ENCODE measurements around the gene PROP1. TPM values are rescaled to one million over a fixed set of nuclear protein-coding genes. Genes with fewer than 3 reads are reported as not detected.

Gene PROP1
- total RNA-seq, 1 donor from 2014 or later, result not detected

DNA sequence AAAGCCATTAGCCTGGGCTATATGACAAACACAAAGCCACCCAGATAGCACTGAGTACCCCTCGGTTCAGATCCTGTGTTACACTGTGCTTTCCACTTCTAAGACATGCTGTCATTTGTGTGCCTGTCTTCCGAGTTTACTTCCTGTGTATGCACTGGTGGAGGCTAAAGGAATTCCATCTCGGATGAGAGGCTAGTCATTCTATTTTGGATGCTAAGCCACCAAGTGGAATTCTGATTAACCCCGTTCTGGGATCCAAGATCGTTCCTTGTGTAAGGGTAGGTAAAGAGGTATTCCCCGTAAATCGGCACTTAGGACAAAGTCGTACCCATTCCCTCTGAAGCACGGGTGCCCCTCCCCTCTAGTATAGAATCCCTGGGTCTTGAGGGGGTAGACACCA is 8.7 kb downstream of the PROP1 start:
- H3K9ac ChIP-seq (ENCODE audit: low read length), result no peak overlapping the region
- Mint-ChIP-seq H3K27me3 (ENCODE audit: low read depth, unreplicated experiment) (peaks cover 27% of the 10 kb centered on the region), H3K27ac (ENCODE audit: unreplicated experiment) (no peak overlapping the region), H3K36me3 (ENCODE audit: low read depth, unreplicated experiment) (no peaks in the 10 kb centered on the region), H3K9me3 (ENCODE audit: unreplicated experiment) (no peaks in the 10 kb centered on the region), H3K4me3 (ENCODE audit: unreplicated experiment) (no peak overlapping the region), H3K4me1 (ENCODE audit: low read depth, unreplicated experiment) (no peaks in the 10 kb centered on the region)
- no peak overlapping the region for H3K27ac ChIP-seq (ENCODE audit: low read depth, low read length)
- no peaks in the 10 kb centered on the region for H3K79me2 ChIP-seq (ENCODE audit: insufficient read depth, low read length)
- no peak overlapping the region for H2AFZ ChIP-seq (ENCODE audit: low read depth, low read length)
- no peaks in the 10 kb centered on the region for H4K20me1 ChIP-seq (ENCODE audit: insufficient read depth, low read length)
- no peaks in the 10 kb centered on the region for H3K4me1 ChIP-seq (ENCODE audit: insufficient read depth, low read length)
- H3K36me3 ChIP-seq (ENCODE audit: insufficient read depth, low read length), result no peaks in the 10 kb centered on the region
- FAIRE-seq (no peak), DNase-seq (ENCODE audit: low read depth) (no peak)
- no peaks in the 10 kb centered on the region for H3K9me3 ChIP-seq (ENCODE audit: insufficient read depth, low read depth, low read length)
- no peak overlapping the region for H3K4me2 ChIP-seq (ENCODE audit: low read length)
- peaks cover 29% of the 10 kb centered on the region for H3K27me3 ChIP-seq (ENCODE audit: insufficient read depth, low read length)
- TF ChIP-seq CTCF (IDR thresholded peaks at IDR 0.05; ENCODE audit: insufficient read depth, low read depth, low read length) (no peak), EZH2 (IDR thresholded peaks at IDR 0.05; ENCODE audit: insufficient read depth, low read length) (no peak)
- no peak overlapping the region for H3K4me3 ChIP-seq (ENCODE audit: insufficient read depth, low read depth, low read length)

- FAIRE-seq (no peak), DNase-seq (ENCODE audit: low read depth) (no peak)
- H3K4me1 Mint-ChIP-seq (ENCODE audit: low read depth, unreplicated experiment), result no peaks in the 10 kb centered on the region
- Histone ChIP-seq H3K4me2 (ENCODE audit: low read length) (peak overlapping the region; percentile 48), H3K9me3 (ENCODE audit: insufficient read depth, low read depth, low read length) (no peaks in the 10 kb centered on the region), H3K79me2 (ENCODE audit: insufficient read depth, low read length) (no peaks in the 10 kb centered on the region), H4K20me1 (ENCODE audit: insufficient read depth, low read length) (no peaks in the 10 kb centered on the region), H3K9ac (ENCODE audit: low read length) (no peak overlapping the region), H3K36me3 (ENCODE audit: insufficient read depth, low read length) (no peaks in the 10 kb centered on the region), H3K27me3 (ENCODE audit: insufficient read depth, low read length) (peaks cover 29% of the 10 kb centered on the region), H3K4me1 (ENCODE audit: insufficient read depth, low read length) (no peaks in the 10 kb centered on the region), H2AFZ (ENCODE audit: low read depth, low read length) (peak overlapping the region; percentile 26), H3K27ac (ENCODE audit: low read depth, low read length) (no peak overlapping the region), H3K4me3 (ENCODE audit: insufficient read depth, low read depth, low read length) (no peak overlapping the region)
- TF ChIP-seq EZH2 (IDR thresholded peaks at IDR 0.05; ENCODE audit: insufficient read depth, low read length) (peak; percentile 25), CTCF (IDR thresholded peaks at IDR 0.05; ENCODE audit: insufficient read depth, low read depth, low read length) (no peak)
- no peak overlapping the region for H3K27ac Mint-ChIP-seq (ENCODE audit: unreplicated experiment)
- peaks cover 38% of the 10 kb centered on the region for H3K27me3 Mint-ChIP-seq (ENCODE audit: low read depth, unreplicated experiment)
- no peak overlapping the region for H3K4me3 Mint-ChIP-seq (ENCODE audit: unreplicated experiment)
- H3K9me3 Mint-ChIP-seq (ENCODE audit: unreplicated experiment), result no peaks in the 10 kb centered on the region
- no peaks in the 10 kb centered on the region for H3K36me3 Mint-ChIP-seq (ENCODE audit: low read depth, unreplicated experiment)
Measured at GRCh38 chr5:177985430-177986040, 10.5 kb downstream of the PROP1 start.

- FAIRE-seq, result no peak
- Histone ChIP-seq H3K79me2 (ENCODE audit: insufficient read depth, low read length) (no peaks in the 10 kb centered on the region), H3K9me3 (ENCODE audit: insufficient read depth, low read depth, low read length) (no peaks in the 10 kb centered on the region), H4K20me1 (ENCODE audit: insufficient read depth, low read length) (no peaks in the 10 kb centered on the region), H3K9ac (ENCODE audit: low read length) (no peak overlapping the region), H3K4me2 (ENCODE audit: low read length) (peak overlapping the region; percentile 48), H3K4me1 (ENCODE audit: insufficient read depth, low read length) (no peaks in the 10 kb centered on the region), H3K36me3 (ENCODE audit: insufficient read depth, low read length) (no peaks in the 10 kb centered on the region), H2AFZ (ENCODE audit: low read depth, low read length) (no peak overlapping the region), H3K27ac (ENCODE audit: low read depth, low read length) (no peak overlapping the region), H3K4me3 (ENCODE audit: insufficient read depth, low read depth, low read length) (no peak overlapping the region), H3K27me3 (ENCODE audit: insufficient read depth, low read length) (peaks cover 29% of the 10 kb centered on the region)
- peak; percentile 20 for TF ChIP-seq EZH2 (IDR thresholded peaks at IDR 0.05; ENCODE audit: insufficient read depth, low read length)
- TF ChIP-seq CTCF (IDR thresholded peaks at IDR 0.05; ENCODE audit: insufficient read depth, low read depth, low read length), result no peak
- H3K9me3 Mint-ChIP-seq (ENCODE audit: unreplicated experiment), result no peaks in the 10 kb centered on the region
- DNase-seq (ENCODE audit: low read depth), result no peak
- H3K4me1 Mint-ChIP-seq (ENCODE audit: low read depth, unreplicated experiment), result no peaks in the 10 kb centered on the region
- no peaks in the 10 kb centered on the region for H3K36me3 Mint-ChIP-seq (ENCODE audit: low read depth, unreplicated experiment)
- H3K27me3 Mint-ChIP-seq (ENCODE audit: low read depth, unreplicated experiment), result peaks cover 38% of the 10 kb centered on the region
- no peak overlapping the region for H3K4me3 Mint-ChIP-seq (ENCODE audit: unreplicated experiment)
- H3K27ac Mint-ChIP-seq (ENCODE audit: unreplicated experiment), result no peak overlapping the region
Measured at GRCh38 chr5:177984584-177985206, 11.3 kb downstream of the PROP1 start.
